ENCODE measurements around the gene COL6A2.

DNA sequence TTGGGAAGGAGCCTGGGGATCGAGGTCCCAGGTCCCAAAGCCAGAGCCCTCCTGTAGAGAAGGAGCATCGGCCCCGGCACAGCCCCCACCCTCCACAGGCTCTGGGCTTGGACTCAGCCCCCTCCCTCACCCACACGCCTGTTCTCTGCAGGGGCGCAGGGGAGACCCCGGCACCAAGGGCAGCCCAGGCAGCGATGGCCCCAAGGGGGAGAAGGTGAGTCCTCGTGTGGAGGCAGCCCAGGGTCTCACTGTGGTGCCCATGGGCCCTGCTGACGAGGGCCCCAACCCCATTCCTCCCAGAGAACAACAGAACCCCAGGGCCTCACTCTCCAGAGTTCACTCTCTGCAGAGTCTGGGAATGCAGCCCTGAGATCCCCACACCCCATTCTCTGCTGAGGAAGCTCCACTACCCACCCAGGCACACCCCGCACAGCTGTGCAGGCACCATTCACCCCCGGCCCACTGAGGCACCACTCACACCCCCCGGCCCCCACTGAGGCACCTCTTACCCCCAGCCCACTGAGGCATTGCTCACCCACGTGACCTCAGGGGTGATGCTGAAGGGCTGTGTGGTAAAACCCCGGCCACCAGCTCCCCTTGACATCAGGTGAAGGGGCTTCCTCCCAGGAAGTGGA lies 21.8 kb downstream of the COL6A2 start:
- TF ChIP-seq, protein P1, sequence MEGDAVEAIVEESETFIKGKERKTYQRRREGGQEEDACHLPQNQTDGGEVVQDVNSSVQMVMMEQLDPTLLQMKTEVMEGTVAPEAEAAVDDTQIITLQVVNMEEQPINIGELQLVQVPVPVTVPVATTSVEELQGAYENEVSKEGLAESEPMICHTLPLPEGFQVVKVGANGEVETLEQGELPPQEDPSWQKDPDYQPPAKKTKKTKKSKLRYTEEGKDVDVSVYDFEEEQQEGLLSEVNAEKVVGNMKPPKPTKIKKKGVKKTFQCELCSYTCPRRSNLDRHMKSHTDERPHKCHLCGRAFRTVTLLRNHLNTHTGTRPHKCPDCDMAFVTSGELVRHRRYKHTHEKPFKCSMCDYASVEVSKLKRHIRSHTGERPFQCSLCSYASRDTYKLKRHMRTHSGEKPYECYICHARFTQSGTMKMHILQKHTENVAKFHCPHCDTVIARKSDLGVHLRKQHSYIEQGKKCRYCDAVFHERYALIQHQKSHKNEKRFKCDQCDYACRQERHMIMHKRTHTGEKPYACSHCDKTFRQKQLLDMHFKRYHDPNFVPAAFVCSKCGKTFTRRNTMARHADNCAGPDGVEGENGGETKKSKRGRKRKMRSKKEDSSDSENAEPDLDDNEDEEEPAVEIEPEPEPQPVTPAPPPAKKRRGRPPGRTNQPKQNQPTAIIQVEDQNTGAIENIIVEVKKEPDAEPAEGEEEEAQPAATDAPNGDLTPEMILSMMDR (IDR thresholded peaks at IDR 0.05) = no peak
- TF ChIP-seq POLR2A (IDR thresholded peaks at IDR 0.05; ENCODE audit: low read depth) = no peak

All from esophagus muscularis mucosa (tissue), 3 donors.